HepG2 (cell line): ENCODE results near the gene KDR. TPM values are rescaled to one million over a fixed set of nuclear protein-coding genes. Genes with fewer than 3 reads are reported as not detected.

Source experiments
- ATAC-seq: fragments of 200-7000 bp; cut with Tn5 transposase; 3 replicates; pipeline ENCODE4 v1.9.1; 2020; ENCODE audit warnings: mild to moderate bottlenecking, moderate library complexity
- BruUV-seq: library from RNA; stranded (reverse); fragments of 400-500 nt; replicated peaks from 2 replicates; lab custom pipeline; 2021; lab: Mats Ljungman, UMichigan
- CTCF ChIA-PET: fragments of 300-600 bp; formaldehyde crosslinking; extraction: SDS; loops from one replicate; lab custom pipeline; 2021; ENCODE audit warnings: low total read pairs, inconsistent platforms, low intra/inter-chr PET ratio; lab: Yijun Ruan, JAX
- POLR2A ChIA-PET: fragments of 350-600 bp; sonication (Branson Sonifier 250); formaldehyde crosslinking; loops from one replicate; lab custom pipeline; 2020; ENCODE audit warnings: antibody characterized with exemption, inconsistent platforms; lab: Yijun Ruan, JAX
- DNase-seq: peaks from one replicate; pipeline ENCODE4 v3.0.0-alpha.2; 2015; ENCODE audit warnings: low spot score
- FAIRE-seq: peaks from 3 replicates; lab custom pipeline; 2011; peaks lifted over from hg19 to GRCh38; lab: Jason Lieb, UNC
- H2AFZ ChIP-seq: one replicate; pipeline ENCODE4 v1.6.1; 2011; ENCODE audit warnings: low read length, inconsistent platforms
- H3K27ac ChIP-seq: fragments of 300-600 bp; 3 replicates; pipeline ENCODE4 v1.8.0; 2011; ENCODE audit warnings: mixed run types, mild to moderate bottlenecking, mixed read lengths, low read length, inconsistent platforms; ENCODE audit not compliant: insufficient read depth; ENCODE audit errors: extremely low read length
- H3K27me3 ChIP-seq, 2 experiments: fragments of 200-600 bp in 1 of 2; 2 replicates in 1 of 2; 3 replicates in 1 of 2; pipeline versions ENCODE4 v1.6.0 to v1.8.0; 2011; ENCODE audit warnings: low read length in 2 of 2, mild to moderate bottlenecking in 2 of 2, moderate library complexity in 2 of 2, inconsistent platforms in 1 of 2; ENCODE audit not compliant: insufficient read depth in 2 of 2, control insufficient read depth in 1 of 2
- H3K36me3 ChIP-seq, 2 experiments: fragments of 200-600 bp in 1 of 2; replicated peaks in 1 of 2; 2 replicates in 1 of 2; 3 replicates in 1 of 2; pipeline versions ENCODE4 v1.5.1 to v1.8.0; 2011; ENCODE audit warnings: low read length in 2 of 2, inconsistent platforms in 1 of 2; ENCODE audit not compliant: insufficient read depth in 2 of 2, control insufficient read depth in 1 of 2
- H3K4me1 ChIP-seq: 2 replicates; pipeline ENCODE4 v1.5.1; 2012; ENCODE audit warnings: low read length, inconsistent platforms; ENCODE audit not compliant: insufficient read depth
- H3K4me2 ChIP-seq: 2 replicates; pipeline ENCODE4 v1.6.0; 2011; ENCODE audit warnings: low read depth, low read length, inconsistent platforms
- H3K4me3 ChIP-seq, 3 experiments: fragments of 200-600 bp in 1 of 3; sonication (generic), shearing (Covaris generic) in 1 of 3; replicated peaks in 1 of 3; 2 replicates each; pipeline ENCODE4 v1.5.1; 2011 to 2016; ENCODE audit warnings: low read length in 3 of 3, inconsistent platforms in 2 of 3, low read depth in 2 of 3, mild to moderate bottlenecking in 2 of 3, control low read depth in 1 of 3, mixed read lengths in 1 of 3; ENCODE audit not compliant: insufficient read depth in 1 of 3
- H3K79me2 ChIP-seq: one replicate; pipeline ENCODE4 v1.6.1; 2011; ENCODE audit warnings: low read length, inconsistent platforms; ENCODE audit not compliant: insufficient read depth
- H3K9ac ChIP-seq: 2 replicates; pipeline ENCODE4 v1.6.0; 2011; ENCODE audit warnings: mild to moderate bottlenecking, low read depth, low read length, inconsistent platforms; ENCODE audit not compliant: insufficient read depth
- H3K9me3 ChIP-seq: 2 replicates; pipeline ENCODE4 v1.5.1; 2012; ENCODE audit warnings: mild to moderate bottlenecking, low read length
- H4K20me1 ChIP-seq: 2 replicates; pipeline ENCODE4 v1.6.0; 2011; ENCODE audit warnings: inconsistent platforms, mild to moderate bottlenecking, low read length, moderate library complexity; ENCODE audit not compliant: insufficient read depth
- ATF7 ChIP-seq, 2 experiments: fragments of 450-650 bp in 1 of 2; sonication (generic) in 1 of 2; formaldehyde crosslinking in 1 of 2; IDR thresholded peaks; 2 replicates each; pipeline versions ENCODE4 v1.4.0 to v1.6.1; 2016 to 2020; ENCODE audit warnings: antibody characterized with exemption in 1 of 2, mild to moderate bottlenecking in 1 of 2, missing genetic modification reagents in 1 of 2
- GATAD2A ChIP-seq: IDR thresholded peaks from 2 replicates; pipeline ENCODE4 v1.6.1; 2016
- MED1 ChIP-seq: sonication (generic); formaldehyde crosslinking; IDR thresholded peaks from 2 replicates; pipeline ENCODE4 v1.4.0; 2020; ENCODE audit warnings: missing genetic modification reagents
- NFYC ChIP-seq: IDR thresholded peaks from 2 replicates; pipeline ENCODE4 v1.6.1; 2016; ENCODE audit warnings: missing genetic modification reagents, missing compliant biosample characterization
- RAD51 ChIP-seq: fragments of 450-650 bp; IDR thresholded peaks from 2 replicates; pipeline ENCODE4 v1.6.1; 2016; ENCODE audit warnings: borderline replicate concordance
- RFXAP ChIP-seq: sonication (generic); formaldehyde crosslinking; IDR thresholded peaks from 2 replicates; pipeline ENCODE4 v1.4.0; 2020; ENCODE audit warnings: missing genetic modification reagents, borderline replicate concordance
- SMARCC2 ChIP-seq: fragments of 450-650 bp; IDR thresholded peaks from 2 replicates; pipeline ENCODE4 v1.6.1; 2017; ENCODE audit warnings: antibody characterized with exemption, mild to moderate bottlenecking
- TEAD3 ChIP-seq: optimal IDR thresholded peaks from 2 replicates; pipeline ENCODE3; 2016; ENCODE audit warnings: borderline replicate concordance
- ZFP82 ChIP-seq: sonication (generic); formaldehyde crosslinking; IDR thresholded peaks from 2 replicates; pipeline ENCODE4 v1.5.1; 2020; ENCODE audit warnings: mild to moderate bottlenecking, missing genetic modification reagents, borderline replicate concordance
- ZNF33B ChIP-seq: sonication (generic); formaldehyde crosslinking; IDR thresholded peaks from 2 replicates; pipeline ENCODE4 v1.5.1; 2020; ENCODE audit warnings: mild to moderate bottlenecking, missing genetic modification reagents
- ZNF652 ChIP-seq: IDR thresholded peaks from 2 replicates; pipeline ENCODE4 v1.6.1; 2016; ENCODE audit warnings: low read depth, borderline replicate concordance
- ZNF766 ChIP-seq: sonication (generic); formaldehyde crosslinking; IDR thresholded peaks from 2 replicates; pipeline ENCODE4 v1.5.0; 2020; ENCODE audit warnings: missing genetic modification reagents, borderline replicate concordance
- ZNF782 ChIP-seq: sonication (generic); formaldehyde crosslinking; IDR thresholded peaks from 2 replicates; pipeline ENCODE4 v1.4.0; 2020; ENCODE audit warnings: missing genetic modification reagents, mild to moderate bottlenecking, borderline replicate concordance
- WGBS: methylation state at CpG from one replicate; pipeline ENCODE4 v1.1.6; 2017; ENCODE audit warnings: low lambda C conversion rate; 5-methylcytosine and 5-hydroxymethylcytosine counted together
- in situ Hi-C: cut with HindIII; loops from 2 replicates; pipeline ENCODE4 v1.10.0; 2017; ENCODE audit warnings: low pct_unique_long_range_greater_than_20kb; ENCODE audit not compliant: extremely low pct_ligation_motif_present
- intact Hi-C: fragments of 100-400 bp; cut with micrococcal nuclease; formaldehyde crosslinking; loops from one replicate; pipeline ENCODE4 v1.10.0; 2022; ENCODE audit not compliant: unreplicated experiment
- polyA plus RNA-seq, 8 experiments: library from polyadenylated mRNA; depleted of rRNA in 3 of 8; stranded (reverse) in 7 of 8; unstranded in 1 of 8; fragments of >200 nt; fragmentation: Illumina TruSeq in 4 of 8; extraction: Trizol in 4 of 8; gene quantifications; 2 replicates each; pipeline versions ENCODE4 v1.2.1 to v1.2.3, GENCODE V29; 2011 to 2016; ENCODE audit warnings: low read depth in 4 of 8, missing spikeins in 1 of 8, mixed read lengths in 1 of 8; ENCODE audit not compliant: insufficient read depth in 1 of 8
- total RNA-seq, 5 experiments: library from RNA; depleted of rRNA; stranded (reverse); fragments of >200 nt; fragmentation: Illumina TruSeq; extraction: Trizol; gene quantifications; 2 replicates each; pipeline ENCODE4 v1.2.3, GENCODE V29; 2016; ENCODE audit warnings: low read depth in 1 of 5
- TF ChIP-seq, protein P1 (sequence below): sonication (generic); formaldehyde crosslinking; IDR thresholded peaks from 2 replicates; pipeline ENCODE4 v1.8.0; 2022; ENCODE audit warnings: mild to moderate bottlenecking, missing genetic modification reagents
- TF ChIP-seq, protein P2 (sequence below): sonication (generic); formaldehyde crosslinking; IDR thresholded peaks from 2 replicates; pipeline ENCODE4 v1.4.0; 2020; ENCODE audit warnings: missing genetic modification reagents; ENCODE audit errors: not compliant biosample characterization

The KDR gene
- total and polyA plus RNA-seq, 2 of the 13 experiments (the other 11 are each of a cell fraction or from before 2014, with no cell fraction given): not detected

DNA sequence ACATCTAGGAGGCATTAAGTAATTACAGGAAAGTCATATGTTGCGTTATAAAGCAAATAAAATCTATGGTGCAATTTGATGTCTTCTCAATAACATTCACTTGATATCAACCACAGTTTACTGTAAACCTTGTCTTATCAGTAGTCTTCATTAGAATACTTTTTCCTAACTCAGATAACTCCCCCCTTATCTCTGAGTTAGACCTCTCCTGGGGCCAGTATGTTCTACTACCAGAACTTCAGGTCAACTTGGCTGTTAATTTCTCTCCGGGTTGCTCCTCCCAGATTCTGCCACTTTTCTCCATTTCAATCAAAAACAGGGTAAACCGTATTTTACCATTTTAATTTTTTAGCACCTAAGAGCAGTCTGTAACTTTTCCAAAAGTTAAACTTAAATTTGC is 50.0 kb downstream of the KDR start:
- H3K27me3 ChIP-seq: peaks cover 0 to 7% of the 10 kb centered on the region in 2 experiments; a peak in 3 of 5 replicates
- no peak overlapping the region for H3K9ac ChIP-seq
- H2AFZ ChIP-seq: no peak overlapping the region
- FAIRE-seq (no peak), ATAC-seq (no peak), DNase-seq (no peak)
- H3K79me2 ChIP-seq: no peaks in the 10 kb centered on the region
- no peaks in the 10 kb centered on the region for H3K9me3 ChIP-seq
- in situ Hi-C loops (no loop called here), intact Hi-C loops (no loop called here)
- ChIA-PET CTCF (no interaction called here), POLR2A (no interaction called here)
- H3K4me3 ChIP-seq: no peak overlapping the region
- H4K20me1 ChIP-seq: no peaks in the 10 kb centered on the region
- H3K27ac ChIP-seq: no peak overlapping the region
- H3K36me3 ChIP-seq: no peaks in the 10 kb centered on the region
- TF ChIP-seq, protein P1, sequence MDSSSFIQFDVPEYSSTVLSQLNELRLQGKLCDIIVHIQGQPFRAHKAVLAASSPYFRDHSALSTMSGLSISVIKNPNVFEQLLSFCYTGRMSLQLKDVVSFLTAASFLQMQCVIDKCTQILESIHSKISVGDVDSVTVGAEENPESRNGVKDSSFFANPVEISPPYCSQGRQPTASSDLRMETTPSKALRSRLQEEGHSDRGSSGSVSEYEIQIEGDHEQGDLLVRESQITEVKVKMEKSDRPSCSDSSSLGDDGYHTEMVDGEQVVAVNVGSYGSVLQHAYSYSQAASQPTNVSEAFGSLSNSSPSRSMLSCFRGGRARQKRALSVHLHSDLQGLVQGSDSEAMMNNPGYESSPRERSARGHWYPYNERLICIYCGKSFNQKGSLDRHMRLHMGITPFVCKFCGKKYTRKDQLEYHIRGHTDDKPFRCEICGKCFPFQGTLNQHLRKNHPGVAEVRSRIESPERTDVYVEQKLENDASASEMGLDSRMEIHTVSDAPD: no peak
- TF ChIP-seq, all 625 proteins: peak for 0
- H3K4me2 ChIP-seq: no peak overlapping the region
- BruUV-seq: no TSS peak
- H3K4me1 ChIP-seq: no peaks in the 10 kb centered on the region
- WGBS: 9% methylated on average over 3 of the region's 3 CpGs

DNA sequence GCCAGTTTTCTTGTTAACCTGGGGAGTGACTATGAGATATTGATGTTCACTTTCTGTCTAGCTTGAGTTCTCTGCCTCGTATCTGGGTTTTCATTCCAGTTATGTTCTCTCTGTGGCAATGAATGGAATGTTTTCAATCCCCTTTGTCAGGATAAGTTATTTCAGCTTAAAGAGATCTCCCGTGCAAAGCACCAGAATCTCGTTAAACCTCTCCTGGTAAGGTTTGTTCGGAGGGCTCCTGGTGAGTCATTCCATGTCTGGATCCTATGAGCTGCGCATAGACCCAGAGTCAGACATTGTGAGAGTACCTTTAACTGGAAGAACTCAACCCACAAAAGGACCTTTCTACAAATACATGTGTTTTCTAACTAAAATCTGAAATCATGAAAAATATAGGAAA is 51.0 kb downstream of the KDR start:
- Histone ChIP-seq H3K27ac (no peak overlapping the region), H3K9ac (no peak overlapping the region), H2AFZ (no peak overlapping the region), H3K9me3 (no peaks in the 10 kb centered on the region), H3K4me2 (no peak overlapping the region), H3K79me2 (no peaks in the 10 kb centered on the region), H3K36me3 (no peaks in the 10 kb centered on the region), H3K4me1 (no peaks in the 10 kb centered on the region), H3K4me3 (no peak overlapping the region), H4K20me1 (no peaks in the 10 kb centered on the region), H3K27me3 (no peaks in the 10 kb centered on the region; a peak in 1 of 5 replicates)
- in situ Hi-C loops: no loop called here
- WGBS: 21% methylated on average over 5 of the region's 5 CpGs
- no TSS peak for BruUV-seq
- CTCF ChIA-PET: no interaction called here
- intact Hi-C loops: no loop called here
- ATAC-seq (no peak), FAIRE-seq (no peak), DNase-seq (no peak)
- TF ChIP-seq, protein P2, sequence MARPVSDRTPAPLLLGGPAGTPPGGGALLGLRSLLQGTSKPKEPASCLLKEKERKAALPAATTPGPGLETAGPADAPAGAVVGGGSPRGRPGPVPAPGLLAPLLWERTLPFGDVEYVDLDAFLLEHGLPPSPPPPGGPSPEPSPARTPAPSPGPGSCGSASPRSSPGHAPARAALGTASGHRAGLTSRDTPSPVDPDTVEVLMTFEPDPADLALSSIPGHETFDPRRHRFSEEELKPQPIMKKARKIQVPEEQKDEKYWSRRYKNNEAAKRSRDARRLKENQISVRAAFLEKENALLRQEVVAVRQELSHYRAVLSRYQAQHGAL: no peak
- TF ChIP-seq MED1: no peak
- TF ChIP-seq NFYC (CRISPR knock-in tag): no peak
- TF ChIP-seq ZFP82 (CRISPR knock-in tag): no peak
- TF ChIP-seq ATF7 (IDR thresholded peaks at IDR 0.05): no peak
- TF ChIP-seq ATF7 (CRISPR knock-in tag; IDR thresholded peaks at IDR 0.05): no peak
- TF ChIP-seq RFXAP: no peak
- no peak for TF ChIP-seq TEAD3 (CRISPR knock-in tag)
- TF ChIP-seq ZNF766: no peak
- no peak for TF ChIP-seq GATAD2A (CRISPR knock-in tag)
- no peak for TF ChIP-seq SMARCC2
- no peak for TF ChIP-seq ZNF33B (CRISPR knock-in tag)
- TF ChIP-seq ZNF652 (CRISPR knock-in tag): no peak
- TF ChIP-seq ZNF782: no peak
- TF ChIP-seq RAD51: no peak
- POLR2A ChIA-PET: no interaction called here
